ENCODE data around the gene OXT.
A peak's percentile ranks its signal among the peaks of the same experiment; 100 is the strongest.

OXT gene

GRCh38 chr20:3084283-3084985 is 13.0 kb downstream of the OXT start, which contains the start of gene AVP:
AVP (minus strand) TSS chr20:3084724; CDS start chr20:3084674, 50 bp downstream.
- no peak for DNase-seq (ENCODE audit: low read depth in 4 of 4, low spot score in 1 of 4)

GRCh38 chr20:3084986-3085360 is 13.6 kb downstream of the OXT start:
- no peak for DNase-seq (ENCODE audit: low read depth in 4 of 4, low spot score in 1 of 4)

- no peak for DNase-seq (ENCODE audit: low read depth in 4 of 4, low spot score in 1 of 4)
Observed at GRCh38 chr20:3085571-3086072, 14.2 kb downstream of the OXT start.

GRCh38 chr20:3088031-3088430 is 16.6 kb downstream of the OXT start:
- DNase-seq (ENCODE audit: low read depth in 4 of 4, low spot score in 1 of 4) = no peak

- DNase-seq (ENCODE audit: low read depth in 4 of 4, low spot score in 1 of 4) = no peak
Observed at GRCh38 chr20:3090565-3090964, 19.1 kb downstream of the OXT start.

- DNase-seq (ENCODE audit: low read depth in 4 of 4, low spot score in 1 of 4) = peak in 1 of 4 experiments; percentile 32
Observed at GRCh38 chr20:3092611-3093379, 21.4 kb downstream of the OXT start.

- DNase-seq (ENCODE audit: low read depth in 4 of 4, low spot score in 1 of 4) = no peak
Observed at GRCh38 chr20:3093861-3094361, 22.5 kb downstream of the OXT start.

- no peak for DNase-seq (ENCODE audit: low read depth in 4 of 4, low spot score in 1 of 4)
Observed at GRCh38 chr20:3094848-3095629, 23.6 kb downstream of the OXT start.

- no peak for DNase-seq (ENCODE audit: low read depth in 4 of 4, low spot score in 1 of 4)
Observed at GRCh38 chr20:3100480-3100879, 29.1 kb downstream of the OXT start.

- DNase-seq (ENCODE audit: low read depth in 4 of 4, low spot score in 1 of 4) = no peak
Observed at GRCh38 chr20:3101251-3101650, 29.8 kb downstream of the OXT start.

GRCh38 chr20:3101737-3102574 is 30.5 kb downstream of the OXT start:
- peak in 2 of 4 experiments; percentile 32 to 40 for DNase-seq (ENCODE audit: low read depth in 4 of 4, low spot score in 1 of 4)

GRCh38 chr20:3102575-3103368 is 31.4 kb downstream of the OXT start:
- DNase-seq (ENCODE audit: low read depth in 4 of 4, low spot score in 1 of 4) = no peak

GRCh38 chr20:3103369-3104032 is 32.1 kb downstream of the OXT start:
- no peak for DNase-seq (ENCODE audit: low read depth in 4 of 4, low spot score in 1 of 4)

GRCh38 chr20:3105256-3106137 is 34.1 kb downstream of the OXT start:
- DNase-seq (ENCODE audit: low read depth in 4 of 4, low spot score in 1 of 4) = no peak

- DNase-seq (ENCODE audit: low read depth in 4 of 4, low spot score in 1 of 4) = no peak
Observed at GRCh38 chr20:3106185-3106584, 34.8 kb downstream of the OXT start.

- no peak for DNase-seq (ENCODE audit: low read depth in 4 of 4, low spot score in 1 of 4)
Observed at GRCh38 chr20:3106658-3107463, 35.4 kb downstream of the OXT start.

- no peak for DNase-seq (ENCODE audit: low read depth in 4 of 4, low spot score in 1 of 4)
Observed at GRCh38 chr20:3107464-3108025, 36.1 kb downstream of the OXT start.
